HG03439 (cell line): Measurements from ENCODE around the gene LRRC8E.
"Not testable (repeated sequence)": the region's sequence is repeated elsewhere in the genome, so short reads cannot be mapped to it uniquely, and the experiment has no call there.

Experiments
- ATAC-seq: cut with Tn5 transposase; IDR thresholded peaks from one replicate; pipeline ENCODE4 v1.9.1; 2021; ENCODE audit warnings: mild to moderate bottlenecking, moderate library complexity; ENCODE audit not compliant: unreplicated experiment

Gene LRRC8E

DNA sequence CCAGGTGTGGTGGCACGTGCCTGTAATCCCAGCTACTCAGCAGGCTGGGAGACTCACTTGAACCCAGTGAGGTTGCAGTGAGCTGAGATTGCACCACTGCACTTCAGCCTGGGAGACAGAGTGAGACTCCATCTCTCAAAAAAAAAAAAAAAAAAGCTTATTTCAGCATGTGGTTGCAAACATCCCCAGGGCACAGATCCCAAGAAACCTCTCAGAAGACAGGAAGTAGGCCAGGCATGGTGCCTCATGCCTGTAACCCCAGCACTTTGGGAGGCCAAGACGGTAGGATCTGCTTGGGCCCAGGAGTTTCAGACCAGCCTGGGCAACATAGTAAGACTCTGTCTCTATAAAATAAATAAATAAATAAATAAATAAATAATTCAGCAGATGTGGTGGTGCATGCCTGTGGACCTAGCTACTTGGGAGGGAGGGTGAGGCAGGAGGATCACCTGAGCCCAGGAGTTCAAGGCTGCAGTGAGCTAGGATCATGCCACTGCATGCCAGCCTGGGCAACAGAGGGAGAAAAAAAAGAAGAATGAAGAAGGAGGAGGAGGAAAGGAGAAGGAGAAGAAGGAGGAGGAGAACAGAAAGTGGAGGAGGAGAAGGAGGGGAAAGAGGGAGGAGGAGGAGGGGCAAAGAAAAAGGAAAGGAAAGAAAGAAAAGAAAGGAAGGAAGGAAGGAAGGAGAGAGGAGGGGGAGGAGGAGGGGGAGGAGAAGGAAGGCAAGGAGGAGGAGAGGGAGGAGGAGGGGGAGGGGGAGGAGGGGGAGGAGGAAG is 4.3 kb upstream of the LRRC8E start:
- ATAC-seq: no peak

- no peak for ATAC-seq
These were observed 2.5 kb upstream of the LRRC8E start for GRCh38 chr19:7885818-7886217.

- ATAC-seq: no peak
These were observed 734 bp upstream of the LRRC8E start for GRCh38 chr19:7887408-7888144.

DNA sequence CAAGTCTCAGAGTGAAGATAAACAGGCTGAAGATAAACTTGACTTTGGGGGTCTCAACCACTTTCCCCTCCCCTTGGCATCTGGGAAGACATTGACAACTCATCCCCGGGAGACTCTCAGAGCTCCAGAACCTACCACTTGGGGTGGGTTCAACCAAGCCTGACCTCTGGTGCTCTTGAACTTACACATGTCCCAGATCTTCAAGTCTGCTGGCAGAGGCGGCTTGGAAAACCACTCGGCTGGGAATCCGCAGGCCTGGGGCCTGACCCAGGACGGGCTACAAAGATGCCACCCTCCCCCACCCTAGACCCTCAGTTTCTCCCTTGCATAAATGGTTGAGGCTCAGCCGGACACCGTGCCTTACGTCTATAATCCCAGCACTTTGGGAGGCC is 512 bp downstream of the LRRC8E start:
- no peak for ATAC-seq

GRCh38 chr19:7893362-7894101 is 5.2 kb downstream of the LRRC8E start:
- ATAC-seq: not testable (repeated sequence)

DNA sequence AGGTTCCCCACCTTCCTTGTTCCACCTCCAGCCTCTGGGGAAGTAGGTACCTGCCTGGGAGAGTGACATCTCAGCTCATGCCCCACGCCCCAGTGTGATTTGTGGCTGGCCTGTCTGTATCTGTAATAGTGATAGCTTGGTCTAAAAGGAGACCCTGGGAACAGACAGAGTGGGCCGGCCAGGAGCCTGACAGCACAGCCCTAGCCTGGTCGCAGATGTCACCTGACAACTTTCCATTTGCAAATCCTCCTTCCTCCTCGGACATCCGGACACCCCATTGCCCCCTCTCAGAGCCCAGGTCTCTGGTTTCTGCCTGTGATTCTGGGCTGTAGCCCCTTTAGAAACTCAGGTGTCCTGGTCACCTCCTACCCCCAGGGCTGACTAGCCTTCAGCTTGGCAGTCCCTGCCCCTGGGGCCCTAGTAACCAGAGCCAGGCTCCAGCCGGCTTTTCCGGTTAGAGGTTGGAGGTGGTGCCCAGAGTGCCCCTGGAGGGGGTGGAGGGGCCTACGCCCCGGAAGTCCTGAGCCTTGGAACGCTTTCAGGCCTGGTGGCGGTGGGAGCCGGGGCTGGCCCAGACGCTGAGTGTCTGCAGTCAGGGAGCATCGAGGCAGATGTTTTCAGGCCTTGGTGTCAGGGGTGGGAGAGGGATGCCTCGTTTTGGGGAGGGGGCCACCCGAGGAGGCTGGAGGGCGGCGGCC is 6.5 kb downstream of the LRRC8E start:
- ATAC-seq: no peak

DNA sequence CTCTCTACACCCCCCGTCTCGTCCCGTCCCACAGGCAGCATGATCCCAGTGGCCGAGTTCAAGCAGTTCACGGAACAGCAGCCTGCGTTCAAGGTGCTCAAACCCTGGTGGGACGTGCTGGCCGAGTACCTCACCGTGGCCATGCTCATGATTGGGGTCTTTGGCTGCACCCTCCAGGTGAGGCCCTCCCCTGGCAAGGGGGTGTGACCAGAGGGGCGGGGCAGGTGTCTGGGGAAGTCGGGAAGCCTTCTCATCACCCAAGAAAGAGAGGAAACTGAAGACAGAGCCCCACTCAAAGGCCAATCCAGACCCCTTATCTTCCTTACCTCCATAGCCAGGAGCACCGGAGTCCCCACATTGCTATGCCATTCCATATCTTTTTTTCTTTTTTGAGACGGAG is 7.3 kb downstream of the LRRC8E start:
- no peak for ATAC-seq

DNA sequence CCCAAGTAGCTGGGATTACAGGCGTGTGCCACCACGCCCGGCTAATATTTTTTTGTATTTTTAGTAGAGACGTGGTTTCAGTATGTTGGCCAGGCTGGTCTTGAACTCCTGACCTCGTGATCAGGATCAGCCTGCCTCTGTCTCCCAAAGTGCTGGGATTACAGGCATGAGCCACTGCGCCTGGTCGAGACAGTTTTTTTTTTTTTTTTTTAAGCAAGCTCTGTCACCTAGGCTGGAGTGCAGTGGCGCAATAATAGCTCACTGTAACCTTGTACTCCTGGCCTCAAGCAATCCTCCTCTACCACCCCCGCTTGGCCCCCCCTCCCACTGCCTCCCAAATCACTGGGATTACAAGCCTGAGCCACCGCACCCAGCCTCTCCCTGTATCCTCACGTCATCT is 9.0 kb downstream of the LRRC8E start:
- no peak for ATAC-seq

GRCh38 chr19:7898967-7899366 is 10.7 kb downstream of the LRRC8E start:
- ATAC-seq: no peak

- no peak for ATAC-seq
These were observed 11.6 kb downstream of the LRRC8E start for GRCh38 chr19:7899751-7900378.

DNA sequence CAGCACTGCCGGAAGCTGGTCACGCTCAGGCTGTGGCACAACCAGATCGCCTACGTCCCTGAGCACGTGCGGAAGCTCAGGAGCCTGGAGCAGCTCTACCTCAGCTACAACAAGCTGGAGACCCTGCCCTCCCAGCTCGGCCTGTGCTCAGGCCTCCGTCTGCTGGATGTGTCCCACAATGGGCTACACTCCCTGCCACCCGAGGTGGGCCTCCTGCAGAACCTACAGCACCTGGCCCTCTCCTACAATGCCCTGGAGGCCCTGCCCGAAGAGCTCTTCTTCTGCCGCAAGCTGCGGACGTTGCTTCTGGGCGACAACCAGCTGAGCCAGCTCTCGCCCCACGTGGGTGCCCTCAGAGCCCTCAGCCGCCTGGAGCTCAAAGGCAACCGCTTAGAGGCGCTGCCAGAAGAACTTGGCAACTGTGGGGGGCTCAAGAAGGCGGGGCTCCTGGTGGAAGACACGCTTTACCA is 12.1 kb downstream of the LRRC8E start:
- ATAC-seq: no peak

DNA sequence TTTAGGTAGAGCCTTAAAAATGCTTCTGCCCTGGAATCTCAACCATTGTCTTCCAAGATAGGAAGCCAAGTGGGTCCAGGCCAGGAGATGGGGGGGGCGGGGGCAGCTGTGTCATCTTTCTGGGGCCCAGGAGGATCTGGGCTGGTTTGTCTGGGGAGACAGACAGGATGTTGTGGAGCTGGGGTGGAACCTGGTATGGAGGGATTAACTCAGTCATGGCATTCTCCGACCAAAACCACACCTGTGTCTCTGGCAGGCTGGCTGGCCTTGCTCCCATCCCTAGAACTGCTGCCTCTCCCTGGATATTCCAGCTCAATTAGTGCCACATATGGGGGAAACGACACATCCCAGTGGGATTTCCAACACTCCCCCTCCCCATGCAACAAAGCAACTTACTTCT is 12.6 kb downstream of the LRRC8E start:
- no peak for ATAC-seq

- no peak for ATAC-seq
These were observed 13.0 kb downstream of the LRRC8E start for GRCh38 chr19:7901337-7901736.

GRCh38 chr19:7902796-7903243 is 14.5 kb downstream of the LRRC8E start:
- no peak for ATAC-seq

DNA sequence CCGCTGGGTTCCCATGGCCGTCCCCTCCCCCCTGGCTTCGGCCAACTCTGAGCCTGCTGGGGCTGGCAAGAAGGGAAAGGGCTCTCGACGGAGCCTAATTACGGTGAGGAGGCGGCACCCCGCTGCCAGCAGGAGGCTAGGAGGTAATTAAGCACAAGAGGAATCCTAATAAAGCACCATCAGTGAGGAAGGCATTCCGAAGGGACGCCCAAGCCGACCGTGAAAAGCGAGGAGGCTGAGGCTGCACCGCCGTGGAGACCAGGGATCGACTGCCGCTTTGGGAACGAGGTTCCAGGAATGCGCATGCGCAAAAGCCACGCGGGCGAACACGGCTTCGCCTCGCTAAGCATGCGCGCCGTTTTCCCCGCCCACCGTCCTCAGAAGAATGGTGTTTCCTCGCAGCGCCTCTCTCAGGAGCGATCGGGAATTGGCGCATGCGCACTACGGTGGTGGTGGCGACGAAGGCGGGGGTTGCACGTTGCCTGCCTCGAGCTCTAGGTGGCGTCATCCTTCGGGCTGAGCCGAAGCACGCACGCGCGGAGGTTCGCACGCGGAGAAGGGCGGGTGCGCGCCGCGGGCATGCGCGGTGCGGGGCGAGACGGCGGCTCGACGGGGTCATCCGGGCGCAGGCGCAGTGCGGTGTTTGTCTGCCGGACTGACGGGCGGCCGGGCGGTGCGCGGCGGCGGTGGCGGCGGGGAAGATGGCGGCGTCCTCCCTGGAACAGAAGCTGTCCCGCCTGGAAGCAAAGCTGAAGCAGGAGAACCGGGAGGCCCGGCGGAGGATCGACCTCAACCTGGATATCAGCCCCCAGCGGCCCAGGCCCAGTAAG is 15.1 kb downstream of the LRRC8E start, which contains the start of gene MAP2K7:
Gene MAP2K7, plus strand, starts transcription at position 634 of the 830 bp plus-strand sequence. Its CDS starts 68 bp downstream, at position 702.
- ATAC-seq: peak; percentile 87

- ATAC-seq: peak; percentile 33
These were observed 16.0 kb downstream of the LRRC8E start for GRCh38 chr19:7904074-7905020.

GRCh38 chr19:7905268-7905667 is 17.0 kb downstream of the LRRC8E start:
- ATAC-seq: no peak

DNA sequence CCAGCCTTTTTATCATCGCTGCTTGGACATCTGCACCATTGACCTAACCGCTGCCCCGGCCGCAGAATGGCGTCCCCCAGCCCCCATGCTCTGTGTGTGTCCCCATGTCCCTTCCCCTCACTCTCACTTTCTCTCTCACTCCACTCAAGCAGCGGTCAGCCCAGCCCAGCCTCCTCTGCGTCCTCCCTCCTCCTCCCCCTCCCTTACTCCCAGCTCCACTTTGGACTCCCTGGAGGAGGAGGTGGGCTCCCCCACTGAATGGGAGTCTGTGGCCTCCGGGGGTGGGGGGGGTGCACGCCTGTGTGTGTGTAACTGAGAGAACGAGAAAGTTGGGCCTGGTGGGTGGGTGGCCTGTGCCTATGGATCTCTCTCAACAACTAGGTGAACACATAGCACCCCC is 17.5 kb downstream of the LRRC8E start:
- ATAC-seq: no peak
